MM.1S (cell line): ENCODE data around the gene MYO1F.

Experiments used
- EZH2 ChIP-seq: fragments of 300-600 bp; sonication (generic); optimal IDR thresholded peaks from 2 replicates; pipeline ENCODE3; 2017; ENCODE audit warnings: low read depth, mild to moderate bottlenecking, antibody characterized with exemption, low read length, mixed read lengths
- EZH2phosphoT487 ChIP-seq: fragments of 300-600 bp; sonication (generic); IDR thresholded peaks from 2 replicates; pipeline ENCODE4 v1.6.1; 2018; ENCODE audit warnings: antibody characterized with exemption, low read length
- TF ChIP-seq, protein P1 (sequence below): fragments of 300-600 bp; sonication (generic); IDR thresholded peaks from 2 replicates; pipeline ENCODE4 v1.5.1; 2016; ENCODE audit warnings: antibody characterized with exemption, low read length, mixed read lengths

DNA sequence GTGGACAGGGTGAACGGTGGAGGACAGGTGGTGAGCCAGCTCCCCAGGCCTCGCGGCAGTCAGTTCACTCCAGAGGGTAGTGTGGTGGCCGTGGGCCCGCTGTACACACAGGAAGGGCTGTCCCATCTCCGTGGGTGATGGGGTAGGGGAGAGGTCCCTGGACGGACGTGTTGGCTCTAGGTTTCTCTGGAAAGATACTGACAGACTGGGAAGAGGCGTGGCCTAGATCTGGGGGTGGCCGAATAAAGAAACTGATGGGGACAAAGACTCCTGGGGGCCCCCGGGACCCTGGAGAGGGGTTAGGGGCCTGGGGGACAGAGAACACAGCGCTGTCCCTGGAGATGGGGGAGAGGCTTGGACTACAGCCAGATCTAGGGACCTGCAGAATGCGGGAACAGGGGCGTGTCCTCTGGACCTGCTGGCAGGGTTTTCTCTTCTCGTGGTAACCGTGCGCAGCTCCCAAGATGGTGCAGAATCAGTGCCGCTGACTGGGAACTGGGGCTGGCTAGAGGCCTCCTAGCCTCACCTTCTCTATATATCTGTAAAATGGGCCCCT is 70.8 kb downstream of the MYO1F start:
- TF ChIP-seq, protein P1, sequence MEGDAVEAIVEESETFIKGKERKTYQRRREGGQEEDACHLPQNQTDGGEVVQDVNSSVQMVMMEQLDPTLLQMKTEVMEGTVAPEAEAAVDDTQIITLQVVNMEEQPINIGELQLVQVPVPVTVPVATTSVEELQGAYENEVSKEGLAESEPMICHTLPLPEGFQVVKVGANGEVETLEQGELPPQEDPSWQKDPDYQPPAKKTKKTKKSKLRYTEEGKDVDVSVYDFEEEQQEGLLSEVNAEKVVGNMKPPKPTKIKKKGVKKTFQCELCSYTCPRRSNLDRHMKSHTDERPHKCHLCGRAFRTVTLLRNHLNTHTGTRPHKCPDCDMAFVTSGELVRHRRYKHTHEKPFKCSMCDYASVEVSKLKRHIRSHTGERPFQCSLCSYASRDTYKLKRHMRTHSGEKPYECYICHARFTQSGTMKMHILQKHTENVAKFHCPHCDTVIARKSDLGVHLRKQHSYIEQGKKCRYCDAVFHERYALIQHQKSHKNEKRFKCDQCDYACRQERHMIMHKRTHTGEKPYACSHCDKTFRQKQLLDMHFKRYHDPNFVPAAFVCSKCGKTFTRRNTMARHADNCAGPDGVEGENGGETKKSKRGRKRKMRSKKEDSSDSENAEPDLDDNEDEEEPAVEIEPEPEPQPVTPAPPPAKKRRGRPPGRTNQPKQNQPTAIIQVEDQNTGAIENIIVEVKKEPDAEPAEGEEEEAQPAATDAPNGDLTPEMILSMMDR: peak; percentile 14; the same call in 1 of the 2 replicates
- TF ChIP-seq EZH2 (no peak), EZH2phosphoT487 (no peak)
